ENCODE data around the gene PLIN3.

DNA sequence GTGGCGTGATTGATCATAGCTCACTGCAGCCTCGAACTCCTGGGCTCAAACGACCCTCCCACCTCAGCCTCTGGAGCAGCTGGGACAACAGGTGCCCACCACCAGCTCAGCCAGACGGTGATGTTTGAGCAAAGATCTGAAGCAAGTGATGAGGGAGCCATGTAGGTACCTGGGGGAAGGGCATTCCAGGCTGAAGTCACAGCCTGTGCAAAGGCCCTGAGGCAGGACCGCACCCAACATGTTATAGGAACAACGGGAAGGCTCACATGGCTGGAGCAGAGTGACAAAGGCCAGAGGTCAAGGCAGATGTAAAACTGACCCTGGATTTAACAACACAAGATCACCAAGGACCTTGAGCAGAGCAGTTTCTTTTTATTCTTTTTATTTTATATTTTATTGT, 61.1 kb downstream of the PLIN3 start:
- TF ChIP-seq POLR2A (IDR thresholded peaks at IDR 0.05) (no peak), EP300 (IDR thresholded peaks at IDR 0.05) (no peak)
- TF ChIP-seq, protein P1, sequence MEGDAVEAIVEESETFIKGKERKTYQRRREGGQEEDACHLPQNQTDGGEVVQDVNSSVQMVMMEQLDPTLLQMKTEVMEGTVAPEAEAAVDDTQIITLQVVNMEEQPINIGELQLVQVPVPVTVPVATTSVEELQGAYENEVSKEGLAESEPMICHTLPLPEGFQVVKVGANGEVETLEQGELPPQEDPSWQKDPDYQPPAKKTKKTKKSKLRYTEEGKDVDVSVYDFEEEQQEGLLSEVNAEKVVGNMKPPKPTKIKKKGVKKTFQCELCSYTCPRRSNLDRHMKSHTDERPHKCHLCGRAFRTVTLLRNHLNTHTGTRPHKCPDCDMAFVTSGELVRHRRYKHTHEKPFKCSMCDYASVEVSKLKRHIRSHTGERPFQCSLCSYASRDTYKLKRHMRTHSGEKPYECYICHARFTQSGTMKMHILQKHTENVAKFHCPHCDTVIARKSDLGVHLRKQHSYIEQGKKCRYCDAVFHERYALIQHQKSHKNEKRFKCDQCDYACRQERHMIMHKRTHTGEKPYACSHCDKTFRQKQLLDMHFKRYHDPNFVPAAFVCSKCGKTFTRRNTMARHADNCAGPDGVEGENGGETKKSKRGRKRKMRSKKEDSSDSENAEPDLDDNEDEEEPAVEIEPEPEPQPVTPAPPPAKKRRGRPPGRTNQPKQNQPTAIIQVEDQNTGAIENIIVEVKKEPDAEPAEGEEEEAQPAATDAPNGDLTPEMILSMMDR (IDR thresholded peaks at IDR 0.05): no peak

Measured in gastroesophageal sphincter (tissue), 3 donors.